ENCODE data around the gene CSNK2A2.
A peak's percentile ranks its signal among the peaks of the same experiment; 100 is the strongest.

The CSNK2A2 gene

GRCh38 chr16:58198022-58198683 lies at the start of gene CSNK2A2:
Gene CSNK2A2 (minus strand): TSS chr16:58198106. CDS start chr16:58197736, 370 bp downstream.
- DNase-seq: peak; percentile 75

- DNase-seq: peak; percentile 54
These were observed 45.7 kb upstream of the CSNK2A2 start for GRCh38 chr16:58243528-58244004.

- DNase-seq: no peak
These were observed 38.9 kb upstream of the CSNK2A2 start for GRCh38 chr16:58236831-58237230.

GRCh38 chr16:58236231-58236690 lies 38.4 kb upstream of the CSNK2A2 start:
- peak; percentile 69 for DNase-seq

GRCh38 chr16:58235663-58236062 lies 37.8 kb upstream of the CSNK2A2 start:
- no peak for DNase-seq

- DNase-seq: no peak
These were observed 37.1 kb upstream of the CSNK2A2 start for GRCh38 chr16:58234831-58235595.

GRCh38 chr16:58230259-58230658 lies 32.4 kb upstream of the CSNK2A2 start:
- no peak for DNase-seq

GRCh38 chr16:58226790-58227189 lies 28.9 kb upstream of the CSNK2A2 start:
- DNase-seq: no peak

- DNase-seq: no peak
These were observed 28.2 kb upstream of the CSNK2A2 start for GRCh38 chr16:58225965-58226602.

GRCh38 chr16:58222532-58223316 lies 24.8 kb upstream of the CSNK2A2 start:
- DNase-seq: no peak

GRCh38 chr16:58219432-58219831 lies 21.5 kb upstream of the CSNK2A2 start:
- DNase-seq: no peak

GRCh38 chr16:58218786-58219185 lies 20.9 kb upstream of the CSNK2A2 start:
- DNase-seq: no peak

- DNase-seq: no peak
These were observed 19.5 kb upstream of the CSNK2A2 start for GRCh38 chr16:58217311-58217925.

GRCh38 chr16:58212824-58213655 lies 15.1 kb upstream of the CSNK2A2 start:
- no peak for DNase-seq

GRCh38 chr16:58211846-58212245 lies 13.9 kb upstream of the CSNK2A2 start:
- DNase-seq: no peak

- no peak for DNase-seq
These were observed 13.3 kb upstream of the CSNK2A2 start for GRCh38 chr16:58211245-58211644.

- no peak for DNase-seq
These were observed 7.5 kb upstream of the CSNK2A2 start for GRCh38 chr16:58205276-58206036.

GRCh38 chr16:58201163-58201562 lies 3.3 kb upstream of the CSNK2A2 start:
- DNase-seq: no peak

- no peak for DNase-seq
These were observed 2.3 kb upstream of the CSNK2A2 start for GRCh38 chr16:58200004-58200797.

Measured in activated CD4-positive, alpha-beta T cell treated with anti-CD3 and anti-CD28 coated beads, Interleukin-2, amount 50 U/mL, for 16 hours (primary cell).